GM12878 (cell line): ENCODE data around the gene EGFL8. TPM values are rescaled to one million over a fixed set of nuclear protein-coding genes. Genes with fewer than 3 reads are reported as not detected.

Source experiments
- ATAC-seq: fragments of 200-7000 bp; cut with Tn5 transposase; 3 replicates; pipeline ENCODE4 v1.9.1; 2020; ENCODE audit warnings: mild to moderate bottlenecking, moderate library complexity
- BruUV-seq: library from RNA; stranded (reverse); fragments of 400-500 nt; replicated peaks from 2 replicates; lab custom pipeline; 2021; lab: Mats Ljungman, UMichigan
- CTCF ChIA-PET: fragments of 300-600 bp; sonication (Branson Sonifier 250); formaldehyde crosslinking; extraction: SDS; loops from one replicate; lab custom pipeline; 2021; ENCODE audit warnings: inconsistent platforms; lab: Yijun Ruan, JAX
- POLR2A ChIA-PET: fragments of 350-600 bp; formaldehyde crosslinking; extraction: SDS; loops from one replicate; lab custom pipeline; 2021; ENCODE audit warnings: inconsistent platforms; lab: Charles Lee
- RAD21 ChIA-PET: fragments of 300-600 bp; sonication (Branson Sonifier 250); formaldehyde crosslinking; loops from one replicate; lab custom pipeline; 2023; ENCODE audit warnings: antibody characterized with exemption; ENCODE audit not compliant: unreplicated experiment; lab: Charles Lee
- SMC1A ChIA-PET: fragments of 300-600 bp; sonication (Branson Sonifier 250); formaldehyde crosslinking; loops from one replicate; lab custom pipeline; 2023; ENCODE audit not compliant: unreplicated experiment, uncharacterized antibody; lab: Charles Lee
- DNase-seq: peaks from one replicate; pipeline ENCODE4 v3.0.0-alpha.2; 2011; ENCODE audit warnings: low read depth, low spot score
- FAIRE-seq: peaks from 3 replicates; lab custom pipeline; 2011; peaks lifted over from hg19 to GRCh38; lab: Jason Lieb, UNC
- H2AFZ ChIP-seq: 2 replicates; pipeline ENCODE4 v1.6.0; 2011; ENCODE audit warnings: low read depth, low read length, control low read depth; ENCODE audit not compliant: control insufficient read depth
- H3K27ac ChIP-seq: 2 replicates; pipeline ENCODE4 v1.5.1; 2011; ENCODE audit warnings: control low read depth; ENCODE audit not compliant: control insufficient read depth, insufficient read depth
- H3K27me3 ChIP-seq, 2 experiments: replicated peaks in 1 of 2; 2 replicates each; pipeline versions ENCODE4 v1.6.0 to v1.6.1; 2011; ENCODE audit warnings: low read length in 1 of 2; ENCODE audit not compliant: control insufficient read depth in 2 of 2, insufficient read depth in 2 of 2
- H3K36me3 ChIP-seq, 2 experiments: 2 replicates each; pipeline ENCODE4 v1.5.1; 2011; ENCODE audit warnings: low read length in 1 of 2; ENCODE audit not compliant: control insufficient read depth in 2 of 2, insufficient read depth in 2 of 2
- H3K4me1 ChIP-seq: 2 replicates; pipeline ENCODE4 v1.6.1; 2011; ENCODE audit warnings: mild to moderate bottlenecking, low read length, moderate library complexity, mixed read lengths; ENCODE audit not compliant: control insufficient read depth, insufficient read depth
- H3K4me2 ChIP-seq: 2 replicates; pipeline ENCODE4 v1.6.0; 2011; ENCODE audit warnings: control low read depth; ENCODE audit not compliant: control insufficient read depth, insufficient read depth
- H3K4me3 ChIP-seq: fragments of 200-600 bp; sonication (generic); 2 replicates; pipeline ENCODE4 v1.5.1; 2016
- H3K79me2 ChIP-seq: 2 replicates; pipeline ENCODE4 v1.6.0; 2011; ENCODE audit warnings: low read length; ENCODE audit not compliant: control insufficient read depth, insufficient read depth
- H3K9ac ChIP-seq: 2 replicates; pipeline ENCODE4 v1.8.0; 2011; ENCODE audit warnings: low read length, control low read depth, mixed read lengths; ENCODE audit not compliant: control insufficient read depth, insufficient read depth
- H3K9me3 ChIP-seq: replicated peaks from 3 replicates; pipeline ENCODE4 v1.5.1; 2011; ENCODE audit warnings: mild to moderate bottlenecking, low read length; ENCODE audit not compliant: control insufficient read depth, insufficient read depth
- H4K20me1 ChIP-seq: 2 replicates; pipeline ENCODE4 v1.6.0; 2011; ENCODE audit not compliant: control insufficient read depth, insufficient read depth
- ATF3 ChIP-seq: IDR thresholded peaks from 2 replicates; pipeline ENCODE4 v1.6.1; 2011; ENCODE audit warnings: low read depth, mild to moderate bottlenecking, low read length, moderate library complexity, borderline replicate concordance; ENCODE audit errors: extremely low read depth
- BACH1 ChIP-seq: fragments of 450-650 bp; IDR thresholded peaks from 2 replicates; pipeline ENCODE4 v1.6.1; 2017; ENCODE audit warnings: mild to moderate bottlenecking, borderline replicate concordance
- BCL3 ChIP-seq: IDR thresholded peaks from 2 replicates; pipeline ENCODE4 v1.6.1; 2011; ENCODE audit warnings: borderline replicate concordance, low read depth, mild to moderate bottlenecking, moderate library complexity, low read length; ENCODE audit not compliant: insufficient read depth, poor library complexity, severe bottlenecking
- BHLHE40 ChIP-seq, 2 experiments: fragments of 450-650 bp in 1 of 2; IDR thresholded peaks; 2 replicates each; pipeline ENCODE4 v1.6.1; 2011 to 2017; ENCODE audit warnings: low read depth in 2 of 2, borderline replicate concordance in 1 of 2, improper control_type of control experiment in 1 of 2, low read length in 1 of 2, mild to moderate bottlenecking in 1 of 2
- HDAC2 ChIP-seq: fragments of 200-600 bp; sonication (generic); IDR thresholded peaks from 2 replicates; pipeline ENCODE4 v1.6.1; 2017
- MLLT1 ChIP-seq: fragments of 450-650 bp; IDR thresholded peaks from 2 replicates; pipeline ENCODE4 v1.6.1; 2016; ENCODE audit warnings: mild to moderate bottlenecking
- MTA3 ChIP-seq: IDR thresholded peaks from 2 replicates; pipeline ENCODE4 v1.6.1; 2012; ENCODE audit warnings: low read length, inconsistent platforms, borderline replicate concordance
- MXI1 ChIP-seq: fragments of 150-350 bp; IDR thresholded peaks from 2 replicates; pipeline ENCODE4 v1.6.1; 2011; ENCODE audit warnings: low read depth, mild to moderate bottlenecking, inconsistent platforms, low read length, improper control_type of control experiment
- MYB ChIP-seq: fragments of 150-350 bp; IDR thresholded peaks from 2 replicates; pipeline ENCODE4 v1.6.1; 2014; ENCODE audit warnings: mild to moderate bottlenecking, low read depth, low read length, borderline replicate concordance
- NFYA ChIP-seq: IDR thresholded peaks from 2 replicates; pipeline ENCODE4 v1.6.1; 2011; ENCODE audit warnings: low read depth, mild to moderate bottlenecking, low read length, improper control_type of control experiment, borderline replicate concordance
- PAX5 ChIP-seq: IDR thresholded peaks from 2 replicates; pipeline ENCODE4 v1.6.1; 2011; ENCODE audit warnings: low read depth, low read length, borderline replicate concordance
- POLR2AphosphoS2 ChIP-seq: IDR thresholded peaks from 2 replicates; pipeline ENCODE4 v1.6.1; 2011; ENCODE audit warnings: low read depth, mild to moderate bottlenecking, low read length, improper control_type of control experiment, moderate library complexity
- RBBP5 ChIP-seq: fragments of 200-600 bp; sonication (generic); conservative IDR thresholded peaks from 2 replicates; pipeline ENCODE4 v1.6.1; 2016
- RCOR1 ChIP-seq: conservative IDR thresholded peaks from 2 replicates; pipeline ENCODE4 v1.6.1; 2012; ENCODE audit warnings: low read depth, low read length, improper control_type of control experiment
- SMAD5 ChIP-seq: IDR thresholded peaks from 2 replicates; pipeline ENCODE4 v1.6.1; 2016; ENCODE audit warnings: antibody characterized with exemption, low read depth
- SMC3 ChIP-seq: IDR thresholded peaks from 2 replicates; pipeline ENCODE4 v1.6.1; 2011; ENCODE audit warnings: low read length, improper control_type of control experiment, borderline replicate concordance
- STAT1 ChIP-seq: fragments of 450-650 bp; conservative IDR thresholded peaks from 2 replicates; pipeline ENCODE4 v1.6.1; 2014; ENCODE audit warnings: antibody characterized with exemption, mild to moderate bottlenecking
- SUPT20H ChIP-seq: IDR thresholded peaks from 2 replicates; pipeline ENCODE4 v1.6.1; 2011; ENCODE audit warnings: low read depth, mild to moderate bottlenecking, low read length, moderate library complexity, borderline replicate concordance; ENCODE audit not compliant: control insufficient read depth
- SUZ12 ChIP-seq: fragments of 200-600 bp; sonication (generic); IDR thresholded peaks from one replicate; pipeline ENCODE4 v1.6.1; 2018; ENCODE audit warnings: antibody characterized with exemption, mild to moderate bottlenecking; ENCODE audit not compliant: unreplicated experiment
- WGBS: methylation state at CpG from one replicate; pipeline ENCODE4 v1.1.6; 2016; ENCODE audit warnings: low lambda C conversion rate; ENCODE audit not compliant: insufficient replicate concordance, insufficient coverage; ENCODE audit errors: missing lambda C conversion rate; 5-methylcytosine and 5-hydroxymethylcytosine counted together
- in situ Hi-C: fragments of 300-500 bp; cut with MboI; formaldehyde crosslinking; loops from 9 replicates; pipeline ENCODE4 v1.14.3; 2018; ENCODE audit warnings: mixed read lengths
- intact Hi-C: fragments of 100-400 bp; cut with micrococcal nuclease; formaldehyde crosslinking; loops from one replicate; pipeline ENCODE4 v1.14.2; 2022; ENCODE audit not compliant: unreplicated experiment
- polyA plus RNA-seq, 11 experiments: library from polyadenylated mRNA; depleted of rRNA in 4 of 11; unstranded in 6 of 11; stranded (reverse) in 5 of 11; fragments of >200 nt; fragmentation: Nextera tagmentation in 4 of 11; fragmentation: Illumina TruSeq in 1 of 11; extraction: Ambion mirVana in 4 of 11; extraction: Trizol in 1 of 11; gene quantifications; 1 replicate in 1 of 11; 2 replicates in 10 of 11; pipeline versions ENCODE4 v1.2.1 to v1.2.3, GENCODE V29; 2011 to 2016; ENCODE audit warnings: inconsistent platforms in 2 of 11, missing spikeins in 2 of 11, low read depth in 1 of 11
- total RNA-seq, 4 experiments: library from RNA; depleted of rRNA in 3 of 4; stranded (reverse); fragments of >200 nt in 3 of 4; fragmentation: Illumina TruSeq in 1 of 4; extraction: Trizol in 1 of 4; gene quantifications; 2 replicates each; pipeline versions ENCODE4 v1.2.1 to v1.2.3, GENCODE V29; 2013 to 2021

The EGFL8 gene
- total and polyA plus RNA-seq, 10 of the 15 experiments (the other 5 are each of a cell fraction or from before 2014, with no cell fraction given), result 0.07 to 3.5 (median 1.4) TPM

GRCh38 chr6:32127717-32128592 lies 36.4 kb upstream of the EGFL8 start, which contains the start of gene ATF6B:
Gene ATF6B (minus strand): TSS chr6:32128246. CDS start chr6:32128207, 39 bp downstream.
- BruUV-seq, result TSS peak; percentile 54
- Histone ChIP-seq H3K4me1 (peaks cover 13% of the 10 kb centered on the region), H3K79me2 (peaks cover 23% of the 10 kb centered on the region), H2AFZ (peak within 1 kb of the TSS; percentile 96), H3K27ac (peak within 1 kb of the TSS; percentile 95), H3K4me3 (peak within 1 kb of the TSS; percentile 88), H3K27me3 (no peaks in the 10 kb centered on the region), H3K36me3 (peaks cover 0 to 12% of the 10 kb centered on the region in 2 experiments; a peak in 2 of 4 replicates), H3K9ac (peak within 1 kb of the TSS; percentile 94), H3K9me3 (no peaks in the 10 kb centered on the region), H4K20me1 (no peaks in the 10 kb centered on the region), H3K4me2 (peak within 1 kb of the TSS; percentile 88)
- FAIRE-seq (peak; percentile 94), ATAC-seq (peak; percentile 95), DNase-seq (peak; percentile 97)
- intact Hi-C loops (no loop called here), in situ Hi-C loops (no loop called here)
- ChIA-PET RAD21 (interaction anchor here (1.1 to 3.7 kb wide), 5 partner anchors 9 to 68 kb away, joined by 3 to 27 read pairs (median 6); partner anchors contain the start of genes GPSM3 and PBX2), SMC1A (interaction anchor here (0.9 to 3.8 kb wide), 7 partner anchors 9 to 169 kb away, joined by 3 to 24 read pairs (median 8); partner anchors contain the start of genes AGPAT1, GPSM3, PBX2 and SKIC2), POLR2A (interaction anchor here (0.6 to 5.1 kb wide), 13 partner anchors 13 to 578 kb away, joined by 3 to 69 read pairs (median 6); partner anchors contain the start of genes AGPAT1, EHMT2, GPSM3 and NEU1), CTCF (interaction anchor here (1.1 to 4.6 kb wide), 6 partner anchors 10 to 169 kb away, joined by 3 to 48 read pairs (median 4); partner anchors contain the start of genes GPSM3 and SKIC2)
- WGBS, result under 1% methylated on average over 40 of the region's 44 CpGs
- TF ChIP-seq STAT1 (no peak), POLR2AphosphoS2 (no peak), PAX5 (0 out of 2 replicates have a peak, but pooled peaks have one; percentile 21), SMAD5 (no peak), HDAC2 (no peak), SMC3 (no peak), MXI1 (peak; percentile 63; the same call in 1 of the 2 replicates), BHLHE40 (IDR thresholded peaks at IDR 0.05; ENCODE audit: borderline replicate concordance in 1 of 2, low read depth in 2 of 2, low read length in 1 of 2) (peak; percentile 82 to 87), RBBP5 (no peak), ATF3 (peak; percentile 27; the same call in 1 of the 2 replicates), RCOR1 (no peak), SUPT20H (no peak), SUZ12 (no peak), MYB (0 out of 2 replicates have a peak, but pooled peaks have one; percentile 30), BCL3 (no peak), MLLT1 (peak; percentile 59; the same call in 1 of the 2 replicates), BACH1 (0 out of 2 replicates have a peak, but pooled peaks have one; percentile 44), MTA3 (no peak), NFYA (no peak)
